ENCODE data around the gene GPR42. TPM values are rescaled to one million over a fixed set of nuclear protein-coding genes. Genes with fewer than 3 reads are reported as not detected.
"Not testable (repeated sequence)": the region's sequence is repeated elsewhere in the genome, so short reads cannot be mapped to it uniquely, and the experiment has no call there.

The GPR42 gene
- total RNA-seq, 1 donor from 2014 or later = not detected

DNA sequence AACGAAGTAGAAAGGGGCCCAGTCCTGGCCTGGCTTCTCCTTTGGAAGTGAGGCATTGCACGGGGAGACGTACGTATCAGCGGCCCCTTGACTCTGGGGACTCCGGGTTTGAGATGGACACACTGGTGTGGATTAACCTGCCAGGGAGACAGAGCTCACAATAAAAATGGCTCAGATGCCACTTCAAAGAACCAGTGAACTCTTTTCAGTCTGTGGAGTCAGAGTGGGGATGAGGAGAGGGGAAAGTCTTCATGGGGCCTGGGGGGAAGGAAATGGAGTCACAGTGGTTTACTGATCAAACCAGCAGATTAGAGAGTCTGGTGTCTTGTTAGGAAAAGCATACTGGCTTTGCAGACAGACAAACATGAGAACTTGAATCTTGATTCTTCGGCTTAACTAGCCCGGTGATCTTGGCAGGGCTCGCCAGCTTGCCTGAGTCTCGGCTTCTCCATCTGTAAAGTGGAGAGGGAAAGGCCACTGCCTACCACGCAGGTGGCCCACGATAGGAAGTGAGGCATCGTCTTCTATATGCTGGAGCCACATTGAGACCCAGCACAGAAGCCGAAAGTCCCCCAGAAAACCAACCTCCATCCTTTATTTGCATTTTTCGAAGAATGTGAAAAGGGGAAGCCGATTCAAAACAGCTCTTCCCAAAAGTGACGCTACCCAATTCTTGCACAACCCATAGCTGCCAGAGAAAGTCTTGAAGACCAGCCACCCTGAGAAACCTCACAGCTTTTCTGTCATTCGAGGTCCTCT is 23.5 kb upstream of the GPR42 start, which contains the start of gene FFAR1:
FFAR1 (plus strand) TSS at position 732 of the 759 bp plus-strand sequence. CDS start 3,650 bp downstream, outside the sequence.
- DNase-seq (ENCODE audit: low read depth in 2 of 2) = no peak

DNA sequence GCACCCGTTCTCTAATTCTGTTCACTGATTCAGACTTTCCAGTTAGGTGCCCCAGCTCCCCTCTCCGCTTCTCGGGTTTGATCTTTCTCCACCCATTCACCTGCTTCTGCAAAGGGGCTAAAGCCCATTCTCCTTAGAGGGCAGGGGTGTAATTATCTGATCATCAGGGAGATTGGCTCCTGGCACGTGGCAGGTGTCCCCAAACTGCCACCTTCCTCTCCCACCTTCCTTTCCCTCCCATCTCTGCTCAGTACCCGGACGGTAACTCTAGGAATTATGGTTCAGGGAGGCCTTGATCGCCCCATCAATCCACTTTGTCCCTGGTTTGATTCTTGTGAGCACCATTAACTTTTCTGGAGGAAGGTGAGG is 23.0 kb upstream of the GPR42 start:
- DNase-seq (ENCODE audit: low read depth in 2 of 2) = no peak

DNA sequence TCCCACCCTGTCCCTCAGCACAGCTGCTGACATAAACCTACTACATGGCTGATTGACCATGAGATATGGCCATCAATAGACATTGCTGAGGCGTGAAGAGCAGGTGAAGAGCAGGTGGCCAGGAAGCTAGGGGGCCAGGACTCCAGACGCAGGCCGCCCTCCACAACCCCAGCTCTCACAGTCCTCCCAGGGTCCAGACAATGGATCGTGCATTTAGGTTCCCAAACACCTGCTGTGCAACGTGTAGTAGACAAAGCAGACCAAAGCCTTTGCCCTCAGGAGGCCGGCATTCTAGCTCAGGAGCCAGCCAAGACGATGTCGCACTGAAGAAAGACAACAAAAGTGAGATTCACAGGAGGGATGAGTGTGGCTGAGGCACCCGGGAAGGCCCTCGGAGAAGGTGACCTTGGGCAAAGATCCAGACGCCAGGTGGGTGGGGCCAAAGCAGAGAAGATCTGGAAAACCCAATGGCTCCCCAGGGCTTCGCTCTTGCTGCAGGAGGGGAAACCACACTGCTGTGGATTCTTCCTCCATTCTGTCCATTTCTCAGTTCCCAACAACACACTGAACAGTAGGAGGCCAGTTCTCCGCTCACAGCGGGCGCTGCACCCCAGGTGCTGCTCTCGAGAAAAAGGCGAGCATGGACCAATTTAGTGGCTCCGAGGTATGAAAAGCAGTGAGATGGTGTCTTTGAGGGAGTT is 21.8 kb upstream of the GPR42 start:
- DNase-seq (ENCODE audit: low read depth in 2 of 2) = no peak

DNA sequence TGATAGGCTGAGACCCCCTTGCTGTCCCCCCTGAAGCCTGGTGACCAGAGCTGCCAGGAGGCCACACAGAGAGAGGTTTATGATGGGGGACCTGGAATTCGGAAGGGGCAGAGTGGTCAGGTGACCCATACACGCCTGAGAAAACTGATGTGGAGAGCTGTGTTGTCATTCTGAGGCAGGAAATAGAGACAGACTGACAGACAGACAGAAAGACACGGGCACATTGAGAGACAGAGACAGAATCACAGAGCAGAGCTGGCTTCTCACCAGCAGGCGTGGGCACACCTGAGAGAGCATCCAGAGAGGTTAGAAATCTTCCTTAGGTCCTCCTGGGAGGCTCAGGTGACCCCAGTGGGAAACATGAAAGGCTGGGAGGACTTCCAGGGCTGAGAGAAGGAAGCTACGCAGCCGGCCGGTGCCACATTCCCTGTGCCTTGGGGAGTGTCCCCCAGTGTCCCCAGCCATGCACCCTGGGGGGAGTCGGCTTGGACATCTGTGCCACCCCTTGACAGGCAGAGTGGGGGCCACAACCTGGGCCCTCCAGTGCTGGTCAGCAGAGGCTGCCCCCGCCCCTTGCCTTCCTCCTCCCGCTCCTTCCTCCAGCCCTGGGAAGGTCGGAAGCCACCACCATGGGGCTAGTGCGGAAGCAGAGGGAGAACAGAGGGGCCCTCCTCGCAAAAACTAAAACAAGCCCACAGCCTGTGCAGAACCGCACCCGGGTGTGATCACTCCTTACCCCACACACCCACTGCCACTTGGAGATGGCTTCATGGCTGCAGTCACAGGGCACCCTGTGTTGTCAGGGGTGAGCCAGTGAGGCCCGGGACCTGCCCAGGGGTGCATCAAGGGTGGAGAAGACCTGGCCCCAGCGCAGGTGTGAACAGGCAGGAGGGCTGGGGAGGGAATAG is 21.0 kb upstream of the GPR42 start:
- no peak for DNase-seq (ENCODE audit: low read depth in 2 of 2)

DNA sequence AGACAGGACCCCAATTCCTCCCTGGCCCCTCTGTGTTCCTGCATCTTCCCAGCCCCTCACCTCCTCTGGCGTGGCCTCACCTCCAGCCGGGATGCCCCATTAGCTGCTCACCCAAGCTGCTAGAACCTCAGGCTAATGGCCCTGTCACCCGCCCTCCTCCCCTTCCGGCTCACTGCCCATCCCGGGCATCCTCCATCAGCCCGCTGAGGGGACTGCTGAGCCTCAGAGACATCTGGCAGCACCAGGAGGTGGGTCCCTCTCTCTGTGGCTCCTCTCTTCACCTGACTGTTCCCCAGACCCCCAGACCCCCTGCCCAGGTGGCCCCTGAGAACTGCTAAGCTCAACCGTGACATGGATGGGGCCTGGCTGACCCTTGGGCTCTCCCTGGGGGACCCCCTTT is 20.3 kb upstream of the GPR42 start:
- no peak for DNase-seq (ENCODE audit: low read depth in 2 of 2)

DNA sequence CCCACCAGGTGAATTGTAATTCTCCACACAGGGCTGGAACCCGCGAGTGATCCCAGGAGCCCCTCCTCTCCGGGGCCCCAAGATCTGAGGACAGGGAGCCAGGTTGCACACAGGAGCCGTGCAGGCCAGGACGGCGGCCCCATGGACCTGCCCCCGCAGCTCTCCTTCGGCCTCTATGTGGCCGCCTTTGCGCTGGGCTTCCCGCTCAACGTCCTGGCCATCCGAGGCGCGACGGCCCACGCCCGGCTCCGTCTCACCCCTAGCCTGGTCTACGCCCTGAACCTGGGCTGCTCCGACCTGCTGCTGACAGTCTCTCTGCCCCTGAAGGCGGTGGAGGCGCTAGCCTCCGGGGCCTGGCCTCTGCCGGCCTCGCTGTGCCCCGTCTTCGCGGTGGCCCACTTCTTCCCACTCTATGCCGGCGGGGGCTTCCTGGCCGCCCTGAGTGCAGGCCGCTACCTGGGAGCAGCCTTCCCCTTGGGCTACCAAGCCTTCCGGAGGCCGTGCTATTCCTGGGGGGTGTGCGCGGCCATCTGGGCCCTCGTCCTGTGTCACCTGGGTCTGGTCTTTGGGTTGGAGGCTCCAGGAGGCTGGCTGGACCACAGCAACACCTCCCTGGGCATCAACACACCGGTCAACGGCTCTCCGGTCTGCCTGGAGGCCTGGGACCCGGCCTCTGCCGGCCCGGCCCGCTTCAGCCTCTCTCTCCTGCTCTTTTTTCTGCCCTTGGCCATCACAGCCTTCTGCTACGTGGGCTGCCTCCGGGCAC is 19.3 kb upstream of the GPR42 start:
- DNase-seq (ENCODE audit: low read depth in 2 of 2) = no peak

DNA sequence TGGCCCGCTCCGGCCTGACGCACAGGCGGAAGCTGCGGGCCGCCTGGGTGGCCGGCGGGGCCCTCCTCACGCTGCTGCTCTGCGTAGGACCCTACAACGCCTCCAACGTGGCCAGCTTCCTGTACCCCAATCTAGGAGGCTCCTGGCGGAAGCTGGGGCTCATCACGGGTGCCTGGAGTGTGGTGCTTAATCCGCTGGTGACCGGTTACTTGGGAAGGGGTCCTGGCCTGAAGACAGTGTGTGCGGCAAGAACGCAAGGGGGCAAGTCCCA is 18.8 kb upstream of the GPR42 start:
- DNase-seq (ENCODE audit: low read depth in 2 of 2) = no peak

DNA sequence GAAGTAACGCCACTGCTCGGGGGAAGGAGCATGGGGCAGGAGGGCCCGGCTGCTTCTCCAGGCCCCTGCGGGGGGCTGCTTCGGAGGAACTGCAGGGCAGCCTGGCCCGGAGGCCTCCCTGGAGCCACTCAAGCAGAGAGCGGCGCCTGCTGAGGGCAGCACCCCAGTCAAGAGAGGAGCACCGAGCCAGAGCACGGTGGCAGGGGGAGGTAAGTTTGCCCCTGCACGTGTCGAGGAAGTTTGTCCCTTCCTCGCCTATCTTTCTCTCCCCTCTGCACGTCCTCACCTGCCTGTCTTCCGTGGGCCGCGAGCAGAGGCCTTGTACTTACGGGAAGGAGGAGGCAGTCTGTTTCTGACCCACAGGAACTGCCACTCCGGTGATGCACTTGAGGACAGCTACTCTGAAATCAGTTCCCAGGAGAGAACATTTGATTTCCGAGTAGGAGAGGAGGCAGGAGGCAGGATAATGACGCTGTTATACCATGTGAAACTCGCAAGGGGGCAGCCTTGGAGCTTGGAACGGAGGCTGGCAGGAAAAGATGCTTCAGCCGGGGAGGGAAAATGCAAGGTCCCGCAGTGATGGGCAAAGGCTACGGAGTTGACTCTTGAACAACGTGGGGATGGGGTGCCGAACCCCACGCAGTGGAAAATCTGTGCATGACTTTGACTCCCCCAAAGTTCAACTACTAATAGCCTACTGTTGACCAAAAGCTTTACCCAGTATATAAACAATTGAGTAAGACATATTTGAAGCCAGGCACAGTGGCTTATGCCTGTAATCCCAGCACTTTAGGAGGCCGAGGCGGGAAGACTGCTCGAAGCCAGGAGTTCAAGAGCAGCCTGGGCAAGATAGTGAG is 18.2 kb upstream of the GPR42 start:
- DNase-seq (ENCODE audit: low read depth in 2 of 2) = peak; percentile 50 to 68

DNA sequence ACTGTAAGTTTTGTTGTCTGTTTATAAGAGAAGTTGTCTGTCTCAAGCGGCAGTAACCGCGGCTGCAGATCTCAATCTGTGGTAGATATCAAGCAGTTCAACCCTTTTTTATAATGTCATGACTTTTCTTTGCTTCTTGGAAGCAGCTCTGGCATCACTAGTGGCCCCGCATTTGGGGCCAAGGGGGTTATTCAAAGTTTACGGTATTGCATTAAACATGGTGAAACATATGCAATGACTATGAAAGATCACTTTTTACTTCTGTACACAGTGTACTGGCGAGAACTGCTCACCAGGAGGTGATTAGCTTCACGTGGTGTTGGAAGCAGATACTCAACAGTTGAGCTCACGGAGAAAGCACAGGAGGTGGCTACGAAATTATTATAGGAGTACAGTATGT is 17.2 kb upstream of the GPR42 start:
- DNase-seq (ENCODE audit: low read depth in 2 of 2) = no peak

DNA sequence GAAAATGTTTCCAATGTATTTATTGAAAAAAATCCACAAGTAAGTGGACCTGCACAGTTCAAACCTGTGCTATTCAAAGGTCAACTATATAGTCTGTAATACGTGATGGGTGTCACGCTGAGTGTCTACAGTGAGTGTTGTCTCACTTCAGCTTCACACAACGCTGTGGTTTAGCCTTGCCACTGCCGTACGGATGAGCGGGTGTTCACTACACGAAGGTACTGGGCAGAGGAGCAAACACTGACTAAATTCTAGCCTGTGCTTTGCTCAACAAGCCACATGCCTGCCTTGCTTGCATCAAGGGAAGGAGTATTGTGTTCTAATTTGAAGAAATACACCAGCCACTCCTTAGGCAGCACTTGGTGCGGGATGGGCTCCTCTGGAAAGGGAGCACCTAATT is 16.0 kb upstream of the GPR42 start:
- no peak for DNase-seq (ENCODE audit: low read depth in 2 of 2)

DNA sequence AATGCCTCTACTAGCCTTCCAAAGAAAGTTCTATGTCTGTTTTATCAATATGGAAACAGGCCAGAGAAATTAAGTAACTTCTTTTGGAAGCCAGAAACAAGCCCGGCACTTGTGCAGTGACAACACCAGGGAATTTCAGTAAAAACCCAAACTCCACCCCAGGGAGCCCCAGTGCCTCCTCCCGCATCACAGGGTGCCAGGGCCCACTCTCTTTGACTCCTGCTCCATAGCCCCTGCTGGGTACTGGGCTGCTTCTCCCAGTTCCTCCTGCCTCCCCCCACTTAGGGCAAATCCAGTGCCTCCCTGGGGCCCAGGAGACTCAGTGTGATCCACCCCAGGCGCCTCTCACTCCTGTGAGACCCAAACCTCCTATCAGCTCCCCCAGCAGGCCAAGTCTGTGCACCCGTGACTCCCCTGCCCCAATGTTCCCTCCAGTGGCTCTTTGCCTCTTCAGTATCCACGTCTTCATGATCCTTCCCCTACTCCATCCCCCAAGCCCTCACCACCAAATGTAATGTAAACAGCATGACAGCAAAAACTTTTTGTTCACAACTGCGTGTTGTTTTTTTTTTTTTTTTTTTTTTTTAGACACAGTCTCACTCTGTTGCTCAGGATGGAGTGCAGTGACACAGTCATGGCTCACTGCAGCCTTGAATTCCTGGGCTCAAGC is 14.9 kb upstream of the GPR42 start:
- DNase-seq (ENCODE audit: low read depth in 2 of 2) = no peak

DNA sequence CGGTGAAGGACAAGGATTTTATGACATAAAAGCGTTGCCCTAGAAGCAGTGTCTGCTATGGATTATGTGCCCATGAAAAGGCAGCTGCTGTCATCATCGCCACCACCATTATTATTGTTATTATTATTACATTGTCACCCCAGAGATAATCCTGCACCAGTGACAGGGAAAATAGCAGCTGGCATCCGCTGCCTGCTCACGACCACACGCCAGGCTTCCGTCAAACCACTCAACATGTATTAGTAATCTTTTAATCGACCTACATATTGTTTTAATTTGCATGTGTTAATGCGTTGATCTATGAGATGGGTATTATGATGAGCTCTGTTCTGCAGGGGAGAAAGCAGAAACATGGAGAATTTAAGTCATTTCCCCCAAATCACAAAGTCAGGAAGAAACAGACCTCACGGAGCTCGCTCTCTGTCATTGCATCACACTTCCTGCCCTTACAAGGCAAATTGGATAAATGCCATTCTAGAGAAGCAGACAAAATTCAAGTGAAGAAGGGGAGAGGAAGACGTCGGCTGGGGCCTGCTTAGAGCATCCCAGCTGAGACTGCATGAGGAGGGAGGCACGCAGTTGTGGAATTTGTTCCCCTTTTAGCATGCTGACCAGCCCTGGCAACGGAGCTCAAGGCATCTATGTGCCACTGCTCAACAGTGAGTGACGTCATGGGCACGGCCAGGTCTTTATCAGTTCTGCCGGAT is 12.8 kb upstream of the GPR42 start, which contains the start of gene FFAR3:
FFAR3 (plus strand) TSS at position 594 of the 707 bp plus-strand sequence. CDS start 431 bp downstream, outside the sequence.
- DNase-seq (ENCODE audit: low read depth in 2 of 2) = peak; percentile 33 to 39

DNA sequence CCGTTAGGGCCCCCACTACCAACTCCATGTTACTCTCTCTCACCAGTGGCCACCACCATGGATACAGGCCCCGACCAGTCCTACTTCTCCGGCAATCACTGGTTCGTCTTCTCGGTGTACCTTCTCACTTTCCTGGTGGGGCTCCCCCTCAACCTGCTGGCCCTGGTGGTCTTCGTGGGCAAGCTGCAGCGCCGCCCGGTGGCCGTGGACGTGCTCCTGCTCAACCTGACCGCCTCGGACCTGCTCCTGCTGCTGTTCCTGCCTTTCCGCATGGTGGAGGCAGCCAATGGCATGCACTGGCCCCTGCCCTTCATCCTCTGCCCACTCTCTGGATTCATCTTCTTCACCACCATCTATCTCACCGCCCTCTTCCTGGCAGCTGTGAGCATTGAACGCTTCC is 12.0 kb upstream of the GPR42 start:
- DNase-seq (ENCODE audit: low read depth in 2 of 2) = not testable (repeated sequence)

DNA sequence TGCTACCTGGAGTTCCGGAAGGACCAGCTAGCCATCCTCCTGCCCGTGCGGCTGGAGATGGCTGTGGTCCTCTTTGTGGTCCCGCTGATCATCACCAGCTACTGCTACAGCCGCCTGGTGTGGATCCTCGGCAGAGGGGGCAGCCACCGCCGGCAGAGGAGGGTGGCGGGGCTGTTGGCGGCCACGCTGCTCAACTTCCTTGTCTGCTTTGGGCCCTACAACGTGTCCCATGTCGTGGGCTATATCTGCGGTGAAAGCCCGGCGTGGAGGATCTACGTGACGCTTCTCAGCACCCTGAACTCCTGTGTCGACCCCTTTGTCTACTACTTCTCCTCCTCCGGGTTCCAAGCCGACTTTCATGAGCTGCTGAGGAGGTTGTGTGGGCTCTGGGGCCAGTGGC is 11.5 kb upstream of the GPR42 start:
- DNase-seq (ENCODE audit: low read depth in 2 of 2) = not testable (repeated sequence)

DNA sequence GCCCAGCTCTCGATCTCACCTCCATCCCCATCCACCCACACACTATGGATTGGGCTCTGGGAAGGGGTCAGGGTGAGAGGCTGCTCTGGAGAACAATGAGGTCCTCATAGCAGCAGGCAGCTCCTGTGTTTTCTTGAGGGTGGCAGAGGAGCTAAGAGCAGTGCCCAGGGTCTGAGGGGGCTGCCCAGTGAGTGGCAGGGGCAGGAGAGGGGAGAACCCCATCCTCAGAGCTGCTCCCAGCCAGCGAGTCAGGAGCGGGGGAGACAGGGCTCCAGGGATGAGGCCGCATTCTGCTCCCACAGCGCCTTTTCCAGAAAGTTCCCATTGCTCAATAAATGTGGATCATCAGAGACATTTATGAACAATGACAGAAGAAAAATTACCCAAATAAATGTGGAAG is 10.8 kb upstream of the GPR42 start:
- DNase-seq (ENCODE audit: low read depth in 2 of 2) = not testable (repeated sequence)

DNA sequence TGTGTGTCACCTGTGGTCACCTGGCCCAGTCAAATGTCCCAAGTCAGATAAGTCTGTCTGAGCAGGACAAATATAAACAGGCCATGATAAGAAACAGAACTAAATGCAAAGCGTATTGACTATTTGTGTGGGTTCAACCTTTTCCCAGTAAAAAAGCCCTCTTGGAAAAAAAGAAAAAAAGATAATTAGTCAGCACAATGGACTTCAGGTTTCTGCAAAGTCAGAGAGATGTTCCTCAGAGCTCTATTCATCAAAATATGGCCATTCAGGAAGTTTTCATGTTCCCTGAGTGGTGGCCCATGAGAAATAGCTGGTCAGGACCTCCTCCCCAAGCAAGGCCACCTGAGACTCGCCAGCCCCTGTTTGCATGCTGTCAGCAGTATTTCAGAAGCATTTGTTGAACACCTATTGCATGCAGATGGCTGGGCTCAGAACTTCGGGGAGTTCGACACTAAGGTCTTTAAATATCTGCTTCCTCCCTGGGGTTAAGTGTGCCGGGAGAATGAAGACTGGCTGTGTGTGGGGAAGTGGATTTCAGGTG is 9.9 kb upstream of the GPR42 start:
- DNase-seq (ENCODE audit: low read depth in 2 of 2) = no peak

DNA sequence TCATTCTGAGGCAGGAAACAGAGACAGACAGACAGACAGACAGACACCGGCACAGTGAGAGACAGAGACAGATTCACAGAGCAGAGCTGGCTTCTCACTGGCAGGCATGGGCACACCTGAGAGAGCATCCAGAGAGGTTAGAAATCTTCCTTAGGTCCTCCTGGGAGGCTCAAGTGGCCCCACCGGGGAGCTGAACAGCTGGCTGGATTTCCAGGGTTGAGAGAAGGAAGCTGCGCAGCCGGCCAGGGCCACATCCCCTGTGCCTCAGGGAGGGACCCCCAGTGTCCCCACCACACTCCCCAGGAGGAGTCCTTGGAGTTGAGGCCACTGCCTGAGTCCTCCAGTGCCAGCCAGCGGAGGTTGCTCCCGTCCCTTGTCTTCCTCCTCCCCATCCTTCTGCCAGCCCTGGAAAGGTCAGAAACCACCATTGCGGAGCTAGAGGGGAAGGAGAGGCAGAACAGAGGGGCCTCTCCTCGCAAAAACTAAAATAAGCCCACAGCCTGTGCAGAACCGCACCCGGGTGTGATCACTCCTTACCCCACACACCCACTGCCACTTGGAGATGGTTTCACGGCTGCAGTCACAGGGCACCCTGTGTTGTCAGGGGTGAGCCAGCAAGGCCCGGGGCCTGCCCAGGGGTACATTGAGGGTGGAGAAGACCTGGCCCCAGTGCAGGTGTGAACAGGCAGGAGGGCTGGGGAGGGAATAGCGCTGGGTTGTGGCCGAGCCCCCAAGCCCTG is 8.4 kb upstream of the GPR42 start:
- DNase-seq (ENCODE audit: low read depth in 2 of 2) = no peak

DNA sequence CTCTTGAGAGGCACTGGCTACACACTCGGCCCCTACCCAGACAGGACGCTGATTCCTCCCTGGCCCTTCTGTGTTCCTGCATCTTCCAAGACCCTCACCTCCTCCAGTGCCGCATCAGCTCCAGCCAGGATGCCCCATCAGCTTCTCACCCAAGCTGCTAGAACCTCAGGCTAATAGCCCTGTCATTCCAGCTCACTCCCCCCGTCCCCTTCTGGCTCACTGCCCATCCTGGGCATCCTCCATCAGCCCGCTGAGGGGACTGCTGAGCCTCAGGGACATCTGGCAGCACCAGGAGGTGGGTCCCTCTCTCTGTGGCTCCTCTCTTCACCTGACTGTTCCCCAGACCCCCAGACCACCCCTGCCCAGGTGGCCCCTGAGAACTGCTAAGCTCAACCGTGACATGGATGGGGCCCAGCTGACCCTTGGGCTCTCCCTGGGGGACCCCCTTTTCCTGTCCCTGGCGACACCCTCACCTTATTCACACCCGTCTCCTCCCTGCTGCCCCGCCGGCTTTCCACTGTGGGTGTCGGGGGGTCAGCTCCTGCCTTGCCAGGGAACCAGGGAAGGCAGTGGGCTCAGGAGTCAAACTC is 7.8 kb upstream of the GPR42 start:
- no peak for DNase-seq (ENCODE audit: low read depth in 2 of 2)
